ENCODE data around the gene CAMSAP2.

The CAMSAP2 gene

GRCh38 chr1:200856716-200857357 is 118.1 kb downstream of the CAMSAP2 start:
- DNase-seq, result no peak

GRCh38 chr1:200857804-200858203 is 119.1 kb downstream of the CAMSAP2 start:
- DNase-seq, result no peak

DNA sequence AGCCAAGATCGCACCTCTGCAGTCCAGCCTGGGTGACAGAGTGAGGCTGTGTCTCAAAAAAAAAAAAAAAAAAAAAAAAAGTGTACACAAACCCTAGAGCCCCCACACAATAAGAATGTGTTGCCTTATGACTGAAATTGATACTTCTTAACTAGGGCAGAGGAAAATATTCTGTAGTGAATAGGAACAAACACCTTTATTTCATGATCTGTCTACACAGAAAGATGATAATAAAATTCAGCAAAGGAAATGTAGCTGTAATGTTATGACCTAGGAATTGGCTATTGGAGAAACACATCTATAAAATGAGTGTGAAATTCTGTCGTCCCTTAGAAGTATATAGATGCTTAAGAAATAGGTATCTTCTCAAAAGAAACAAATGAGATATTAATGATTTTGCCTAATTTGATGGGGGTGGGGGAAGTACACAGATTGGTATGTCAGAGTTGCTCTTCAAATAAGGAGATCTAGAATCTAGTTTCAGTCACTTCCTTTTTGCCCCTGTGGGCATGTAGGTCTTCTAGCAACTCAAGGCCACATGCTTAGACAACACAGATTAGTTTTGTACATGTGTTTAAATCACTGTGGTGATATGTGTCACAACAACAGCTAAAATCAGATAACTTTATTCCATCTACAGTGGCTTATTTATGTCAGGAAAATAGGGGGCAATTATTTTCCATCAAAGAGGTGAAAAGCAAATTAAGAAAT is 123.4 kb downstream of the CAMSAP2 start:
- DNase-seq, result no peak

DNA sequence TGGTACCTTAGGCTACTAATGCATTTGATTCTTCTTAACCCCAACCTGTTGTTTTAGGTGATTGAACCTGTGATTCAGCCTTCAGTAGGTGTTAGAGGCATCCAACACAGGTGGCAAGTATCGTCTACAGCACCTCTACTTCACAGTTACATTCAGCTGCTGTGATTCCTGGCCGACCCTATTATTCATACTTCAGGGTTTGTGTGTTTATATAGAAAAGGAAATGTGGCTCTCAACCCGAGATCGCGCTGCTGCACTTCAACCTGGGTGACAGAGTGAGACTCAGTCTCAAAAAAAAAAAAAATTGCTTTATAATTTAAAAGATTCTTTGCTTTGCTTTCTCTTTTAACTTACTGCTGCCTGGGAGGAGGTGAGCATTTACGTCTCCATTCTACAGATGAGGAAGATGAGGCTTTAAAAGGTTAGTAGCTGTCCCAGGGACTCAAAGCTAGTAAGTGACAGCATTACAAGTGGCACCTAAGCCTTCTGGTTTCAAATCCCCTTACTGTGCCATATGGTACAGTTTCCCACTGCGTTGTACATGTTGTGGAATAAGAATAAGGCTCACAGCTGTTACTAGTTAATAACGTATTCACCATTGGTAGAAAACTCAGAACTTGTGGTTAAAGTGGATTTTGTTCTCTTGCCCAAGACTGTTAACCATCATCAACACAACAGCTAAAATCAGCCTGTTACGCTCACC is 124.2 kb downstream of the CAMSAP2 start:
- no peak for DNase-seq

DNA sequence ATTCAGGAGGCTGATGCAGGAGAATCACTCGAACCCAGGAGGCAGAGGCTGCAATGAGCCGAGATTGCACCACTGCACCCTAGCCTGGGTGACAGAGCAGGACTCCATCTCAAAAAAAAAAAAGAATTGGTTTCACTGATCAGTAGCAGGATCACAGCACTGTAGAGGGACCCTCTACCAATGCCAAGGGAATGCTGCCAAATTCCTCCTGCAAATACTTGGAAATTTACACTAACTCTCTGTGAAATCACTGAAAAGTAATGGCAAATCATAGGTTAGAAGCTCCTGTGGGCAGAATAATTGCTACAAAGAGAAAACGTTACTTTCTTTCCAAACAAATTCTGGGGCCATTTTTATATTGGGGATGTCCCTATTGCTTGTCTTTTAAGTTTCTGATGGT is 127.4 kb downstream of the CAMSAP2 start:
- DNase-seq, result no peak

DNA sequence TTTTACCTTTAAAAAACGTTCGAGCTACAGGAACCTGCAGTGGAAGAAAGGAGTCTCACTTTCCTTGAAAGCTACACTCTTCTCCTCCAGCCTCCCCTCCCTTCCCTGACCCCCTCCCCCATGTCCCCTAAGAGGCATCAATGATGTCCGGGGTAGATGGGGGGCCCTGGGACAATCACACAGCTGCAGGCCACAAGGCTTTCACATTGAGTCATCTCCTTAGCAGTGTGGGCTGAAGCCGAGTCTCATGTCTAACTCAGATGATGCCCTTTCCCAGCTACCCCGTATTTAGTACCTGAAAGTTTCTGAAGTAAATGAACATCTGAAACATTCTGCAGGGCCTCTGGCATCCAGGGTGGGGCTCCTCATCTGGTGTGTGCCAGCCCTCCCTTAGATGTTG is 127.8 kb downstream of the CAMSAP2 start:
- no peak for DNase-seq

- no peak for DNase-seq
These were observed 128.5 kb downstream of the CAMSAP2 start for GRCh38 chr1:200867018-200867811.

DNA sequence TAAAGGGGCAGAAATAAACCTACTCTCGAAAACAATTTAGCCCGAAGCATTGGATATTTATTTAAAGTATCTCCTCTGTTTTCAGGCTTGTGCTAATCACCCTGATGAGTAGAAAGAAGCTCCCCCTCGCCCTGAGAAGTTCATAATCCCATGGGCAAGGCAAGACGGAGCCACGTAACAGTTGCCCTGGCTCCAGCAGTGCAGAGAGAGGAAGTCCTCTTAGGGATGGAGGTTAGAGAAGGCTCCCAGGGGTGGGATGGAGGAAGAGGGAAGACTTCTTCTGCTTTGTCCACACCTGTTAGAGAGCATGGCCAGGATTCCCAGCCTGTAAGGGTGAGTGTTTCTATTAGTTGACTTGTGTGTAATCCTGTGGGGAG is 130.7 kb downstream of the CAMSAP2 start:
- no peak for DNase-seq

- DNase-seq, result no peak
These were observed 131.2 kb downstream of the CAMSAP2 start for GRCh38 chr1:200869753-200870391.

DNA sequence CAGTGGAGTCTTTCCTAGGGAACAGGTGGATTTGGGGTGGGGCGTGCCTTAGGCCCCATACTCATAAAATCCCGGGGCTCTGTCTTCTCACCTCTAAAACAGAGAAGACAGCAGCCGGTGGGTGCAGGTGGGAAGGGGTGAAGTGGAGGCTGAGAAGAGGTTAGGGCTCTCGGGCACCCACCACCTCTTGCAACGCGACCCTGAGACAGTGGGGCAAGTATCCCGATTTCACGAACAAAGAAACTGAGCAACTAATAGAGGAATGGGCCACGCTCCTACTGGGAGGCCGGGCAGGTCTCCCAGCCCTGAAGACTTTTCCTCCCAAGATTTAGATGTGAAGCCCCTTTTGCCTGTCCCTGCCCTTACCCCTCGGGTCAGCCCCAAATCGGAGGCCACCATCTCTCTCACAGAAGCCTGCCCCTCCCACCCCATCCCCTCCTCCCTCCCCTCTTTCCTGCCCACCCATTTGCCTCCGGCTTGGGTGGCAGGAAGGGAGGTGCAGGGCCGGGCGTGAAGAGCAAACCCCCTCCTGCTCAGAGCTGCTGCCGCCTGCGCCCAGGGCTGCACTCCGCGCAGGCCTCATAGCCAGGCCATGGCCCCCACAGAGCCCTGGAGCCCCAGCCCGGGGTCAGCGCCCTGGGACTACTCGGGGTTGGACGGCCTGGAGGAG is 133.9 kb downstream of the CAMSAP2 start, which contains the start of gene GPR25:
TSS of gene GPR25 (plus strand) at position 536 of the 670 bp plus-strand sequence. CDS start at position 593, 57 bp downstream.
- no peak for DNase-seq

DNA sequence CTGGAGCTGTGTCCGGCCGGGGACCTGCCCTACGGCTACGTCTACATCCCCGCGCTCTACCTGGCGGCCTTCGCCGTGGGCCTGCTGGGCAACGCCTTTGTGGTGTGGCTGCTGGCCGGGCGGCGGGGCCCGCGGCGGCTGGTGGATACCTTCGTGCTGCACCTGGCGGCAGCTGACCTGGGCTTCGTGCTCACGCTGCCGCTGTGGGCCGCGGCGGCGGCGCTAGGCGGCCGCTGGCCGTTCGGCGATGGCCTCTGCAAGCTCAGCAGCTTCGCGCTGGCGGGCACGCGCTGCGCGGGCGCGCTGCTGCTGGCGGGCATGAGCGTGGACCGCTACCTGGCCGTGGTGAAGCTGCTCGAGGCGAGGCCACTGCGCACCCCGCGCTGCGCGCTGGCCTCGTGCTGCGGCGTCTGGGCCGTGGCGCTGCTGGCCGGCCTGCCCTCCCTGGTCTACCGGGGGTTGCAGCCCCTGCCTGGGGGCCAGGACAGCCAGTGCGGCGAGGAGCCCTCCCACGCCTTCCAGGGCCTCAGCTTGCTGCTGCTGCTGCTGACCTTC is 134.5 kb downstream of the CAMSAP2 start:
- no peak for DNase-seq

- DNase-seq, result no peak
These were observed 135.1 kb downstream of the CAMSAP2 start for GRCh38 chr1:200873671-200874397.

DNA sequence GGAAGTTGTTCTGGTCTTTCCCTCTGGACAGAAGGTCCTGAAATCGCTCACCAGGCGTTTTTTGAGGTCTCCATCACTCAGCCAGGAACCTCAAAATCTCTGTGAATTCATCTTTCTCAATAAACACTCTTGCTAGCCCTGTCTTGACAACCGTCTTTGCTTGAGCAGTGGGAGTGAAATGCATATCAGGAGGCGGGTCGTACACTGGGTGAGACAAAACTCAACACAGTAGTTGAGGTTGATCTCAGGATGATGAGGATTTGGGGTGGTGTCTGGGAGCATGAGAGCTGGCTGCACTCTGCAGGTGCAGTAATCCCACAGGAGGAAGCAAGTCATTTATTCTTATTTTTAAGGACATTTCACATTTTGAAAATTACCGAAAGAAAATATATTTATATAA is 136.0 kb downstream of the CAMSAP2 start:
- no peak for DNase-seq

GRCh38 chr1:200875416-200875815 is 136.7 kb downstream of the CAMSAP2 start:
- no peak for DNase-seq

DNA sequence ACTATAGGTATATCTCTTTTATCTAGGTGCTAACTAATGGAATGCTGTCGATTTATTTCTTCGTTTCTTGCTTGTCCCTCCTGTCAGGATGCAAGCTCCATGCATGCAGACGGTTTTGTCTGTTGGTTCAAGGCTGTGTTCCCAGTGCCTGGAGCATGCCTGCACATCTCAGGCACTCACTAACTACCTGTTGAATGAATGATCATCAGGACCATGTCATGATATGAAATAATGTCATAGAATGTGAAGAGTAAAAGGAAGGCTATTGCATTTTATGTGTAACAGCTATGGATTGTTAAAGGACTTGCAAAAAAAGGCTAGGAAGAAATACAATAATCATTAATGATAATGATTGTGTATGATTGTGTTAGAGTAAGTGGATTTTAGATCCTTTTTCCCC is 138.3 kb downstream of the CAMSAP2 start:
- DNase-seq, result no peak

DNA sequence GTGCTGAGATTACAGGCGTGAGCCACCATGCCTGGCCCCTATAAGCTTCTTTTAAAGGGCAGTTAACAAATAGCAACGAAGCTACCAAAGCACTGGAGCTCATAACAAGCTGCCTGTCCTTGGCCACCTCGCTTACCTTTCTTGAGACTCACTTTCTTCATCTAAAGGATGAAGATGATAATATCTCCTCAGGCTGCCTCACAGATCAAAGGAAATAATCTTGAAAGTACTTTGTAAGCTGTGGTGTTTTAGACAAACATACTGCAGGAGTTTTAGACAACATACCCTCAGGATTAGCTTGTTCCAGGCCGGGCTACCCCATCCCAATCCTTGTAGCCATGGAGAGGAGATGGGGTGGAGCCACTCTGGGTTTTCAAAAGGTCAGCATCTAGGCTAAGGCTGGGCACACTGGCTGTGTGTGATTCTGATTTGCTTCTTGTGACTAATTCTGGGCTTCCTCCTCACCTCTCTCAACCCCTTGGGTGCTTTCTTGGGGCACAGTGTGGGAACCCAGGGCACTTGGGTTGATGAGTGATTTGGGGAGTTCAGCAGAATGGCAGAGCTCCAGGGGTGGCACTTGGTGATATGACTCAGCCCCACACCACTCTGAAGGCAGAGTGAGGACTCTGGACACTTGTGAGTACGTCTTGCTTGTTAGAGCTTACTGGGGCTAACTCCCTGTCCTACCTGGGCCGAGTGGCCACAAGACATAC is 139.3 kb downstream of the CAMSAP2 start:
- DNase-seq, result no peak

- DNase-seq, result no peak
These were observed 141.5 kb downstream of the CAMSAP2 start for GRCh38 chr1:200880212-200880611.

- no peak for DNase-seq
These were observed 144.4 kb downstream of the CAMSAP2 start for GRCh38 chr1:200883118-200883517.

DNA sequence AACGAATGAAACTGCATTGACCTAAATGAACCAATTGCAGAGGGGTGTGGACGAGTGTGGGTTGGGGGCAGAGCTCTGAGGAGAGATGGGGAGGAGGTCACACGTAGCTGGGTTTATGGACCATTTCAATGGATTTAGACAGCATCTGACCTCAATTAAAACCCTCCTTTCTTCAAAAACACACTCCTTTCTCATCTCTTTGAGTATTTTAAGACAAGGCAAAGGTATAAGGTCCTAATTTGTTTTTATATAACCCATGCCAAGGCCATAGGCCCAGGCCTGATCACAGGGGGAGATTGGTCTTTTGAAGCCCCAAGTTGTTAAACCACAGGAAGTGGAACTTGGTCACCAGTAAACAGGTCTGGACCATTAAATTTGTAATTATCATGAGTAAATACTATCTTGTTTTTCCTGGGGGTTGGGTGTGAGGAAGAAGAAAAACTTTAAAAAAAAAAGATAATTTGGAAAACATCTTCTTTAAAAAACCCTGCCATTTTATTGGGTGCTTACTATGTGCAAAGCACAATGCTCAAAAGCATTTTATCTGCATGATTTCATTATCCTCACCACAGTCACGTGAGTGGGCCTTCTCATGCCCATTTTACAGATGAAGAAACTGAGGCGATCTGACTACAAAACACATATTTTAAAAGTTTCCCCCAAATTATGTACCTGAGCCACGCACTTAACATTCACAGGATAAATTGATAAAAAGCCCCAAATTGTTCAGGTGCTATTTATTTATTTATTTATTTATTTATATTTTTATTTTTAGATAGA is 147.1 kb downstream of the CAMSAP2 start:
- no peak for DNase-seq

- DNase-seq, result no peak
These were observed 147.9 kb downstream of the CAMSAP2 start for GRCh38 chr1:200886594-200886993.
